PC-9 (cell line): ENCODE results near the gene ROBO1.

Experiments used
- EZH2 ChIP-seq: fragments of 200-600 bp; sonication (generic); IDR thresholded peaks from 2 replicates; pipeline ENCODE4 v1.8.0; 2017; ENCODE audit warnings: antibody characterized with exemption, low read depth
- TF ChIP-seq, protein P1 (sequence below): fragments of 200-600 bp; sonication (generic); conservative IDR thresholded peaks from 2 replicates; pipeline ENCODE4 v1.6.1; 2017; ENCODE audit warnings: mixed run types, antibody characterized with exemption, mild to moderate bottlenecking, moderate library complexity

DNA sequence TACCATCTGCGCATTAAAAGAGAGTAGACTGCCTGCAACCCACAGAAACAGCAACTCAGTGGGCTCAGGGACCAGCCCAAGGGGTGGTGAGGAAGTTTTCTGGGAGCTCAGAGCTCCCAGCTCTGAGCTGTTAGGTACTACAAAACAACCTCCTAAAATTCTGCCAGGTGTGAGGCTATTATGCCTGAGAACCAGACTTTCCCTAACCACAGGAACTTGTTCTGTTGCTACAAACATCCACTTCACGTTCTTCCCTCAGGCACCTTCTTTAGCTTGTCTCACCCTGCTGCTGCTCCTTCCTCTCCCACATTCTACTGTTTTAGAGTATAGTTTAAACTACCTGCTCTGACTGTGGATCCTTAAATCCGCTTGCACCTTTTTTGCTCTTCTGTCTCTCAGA is 399.4 kb downstream of the ROBO1 start:
- TF ChIP-seq, protein P1, sequence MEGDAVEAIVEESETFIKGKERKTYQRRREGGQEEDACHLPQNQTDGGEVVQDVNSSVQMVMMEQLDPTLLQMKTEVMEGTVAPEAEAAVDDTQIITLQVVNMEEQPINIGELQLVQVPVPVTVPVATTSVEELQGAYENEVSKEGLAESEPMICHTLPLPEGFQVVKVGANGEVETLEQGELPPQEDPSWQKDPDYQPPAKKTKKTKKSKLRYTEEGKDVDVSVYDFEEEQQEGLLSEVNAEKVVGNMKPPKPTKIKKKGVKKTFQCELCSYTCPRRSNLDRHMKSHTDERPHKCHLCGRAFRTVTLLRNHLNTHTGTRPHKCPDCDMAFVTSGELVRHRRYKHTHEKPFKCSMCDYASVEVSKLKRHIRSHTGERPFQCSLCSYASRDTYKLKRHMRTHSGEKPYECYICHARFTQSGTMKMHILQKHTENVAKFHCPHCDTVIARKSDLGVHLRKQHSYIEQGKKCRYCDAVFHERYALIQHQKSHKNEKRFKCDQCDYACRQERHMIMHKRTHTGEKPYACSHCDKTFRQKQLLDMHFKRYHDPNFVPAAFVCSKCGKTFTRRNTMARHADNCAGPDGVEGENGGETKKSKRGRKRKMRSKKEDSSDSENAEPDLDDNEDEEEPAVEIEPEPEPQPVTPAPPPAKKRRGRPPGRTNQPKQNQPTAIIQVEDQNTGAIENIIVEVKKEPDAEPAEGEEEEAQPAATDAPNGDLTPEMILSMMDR = no peak
- TF ChIP-seq EZH2 = no peak
